ENCODE data around the gene LRP8.
A peak's percentile ranks its signal among the peaks of the same experiment; 100 is the strongest.
"Not testable (repeated sequence)": the region's sequence is repeated elsewhere in the genome, so short reads cannot be mapped to it uniquely, and the experiment has no call there.

Gene LRP8

DNA sequence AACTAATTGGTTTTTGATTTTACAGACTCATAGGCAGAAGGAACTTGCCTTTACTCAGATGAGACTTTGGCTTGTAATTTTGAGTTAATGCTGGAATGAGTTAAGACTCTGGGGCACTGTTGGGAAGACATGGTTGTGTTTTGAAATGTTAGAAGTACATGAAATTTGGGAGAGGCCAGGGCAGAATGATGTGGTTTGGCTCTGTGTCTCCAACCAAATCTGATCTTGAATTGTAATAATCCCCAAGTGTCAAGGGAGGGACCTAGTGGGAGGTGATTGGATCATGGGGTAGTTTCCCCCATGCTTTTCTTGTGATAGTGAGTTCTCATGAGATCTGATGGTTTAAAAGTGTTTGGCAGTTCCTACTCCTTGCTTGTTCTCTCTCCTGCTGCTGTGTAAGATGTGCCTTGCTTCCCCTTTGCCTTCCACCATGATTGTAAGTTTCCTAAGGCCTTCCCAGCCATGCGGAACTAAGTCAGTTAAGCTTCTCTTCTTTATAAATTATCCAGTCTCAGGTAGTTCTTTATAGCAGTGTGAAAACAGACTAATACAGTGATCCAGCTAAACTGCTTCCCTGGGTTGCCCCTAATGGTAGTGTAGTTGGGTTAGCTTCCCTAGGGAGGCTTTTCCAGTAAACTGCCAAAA lies 121.0 kb downstream of the LRP8 start:
- no peak for DNase-seq

DNA sequence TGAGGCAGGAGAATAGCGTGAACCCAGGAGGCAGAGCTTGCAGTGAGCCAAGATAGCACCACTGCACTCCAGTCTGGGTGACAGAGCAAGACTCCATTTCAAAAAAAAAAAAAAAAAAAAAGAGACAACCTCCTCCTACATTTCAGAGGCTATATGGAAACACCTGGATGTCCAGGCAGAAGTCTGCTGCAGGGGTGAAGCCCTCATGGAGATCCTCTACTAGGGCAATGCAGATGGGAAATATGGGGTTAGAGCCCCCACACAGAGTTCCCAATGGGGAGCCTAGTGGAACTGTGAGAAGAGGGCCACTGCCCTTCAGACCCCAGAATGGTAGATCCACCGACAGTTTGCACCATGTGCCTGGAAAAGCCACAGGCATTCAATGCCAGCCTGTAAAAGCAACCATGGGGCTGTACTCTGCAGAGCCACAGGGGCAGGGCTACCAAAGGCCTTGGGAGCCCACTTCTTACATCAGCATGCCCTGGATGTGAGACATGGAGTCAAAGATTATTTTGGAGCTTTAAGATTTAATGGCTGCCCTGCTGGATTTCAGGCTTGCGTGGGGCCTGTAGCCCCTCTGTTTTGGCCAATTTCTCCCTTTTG lies 121.7 kb downstream of the LRP8 start:
- not testable (repeated sequence) for DNase-seq

DNA sequence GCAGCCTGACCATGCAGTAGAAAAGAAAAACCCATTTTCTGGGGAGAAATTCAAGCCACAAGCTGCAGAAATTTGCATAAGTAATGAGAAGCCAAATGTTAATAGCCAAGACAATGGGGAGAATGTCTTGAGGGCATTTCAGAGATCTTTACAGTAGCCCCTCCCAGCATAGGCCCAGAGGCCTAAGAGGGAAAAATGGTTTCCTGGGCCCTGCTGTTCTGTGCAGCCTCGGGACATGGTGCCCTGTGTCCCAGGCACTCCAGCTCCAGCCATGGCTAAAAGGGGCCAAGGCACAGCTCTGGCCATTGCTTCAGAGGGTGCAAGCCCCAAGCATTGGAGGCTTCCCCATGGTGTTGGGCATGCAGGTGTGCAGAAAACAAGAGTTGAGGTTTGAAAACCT lies 122.4 kb downstream of the LRP8 start:
- DNase-seq = not testable (repeated sequence)

DNA sequence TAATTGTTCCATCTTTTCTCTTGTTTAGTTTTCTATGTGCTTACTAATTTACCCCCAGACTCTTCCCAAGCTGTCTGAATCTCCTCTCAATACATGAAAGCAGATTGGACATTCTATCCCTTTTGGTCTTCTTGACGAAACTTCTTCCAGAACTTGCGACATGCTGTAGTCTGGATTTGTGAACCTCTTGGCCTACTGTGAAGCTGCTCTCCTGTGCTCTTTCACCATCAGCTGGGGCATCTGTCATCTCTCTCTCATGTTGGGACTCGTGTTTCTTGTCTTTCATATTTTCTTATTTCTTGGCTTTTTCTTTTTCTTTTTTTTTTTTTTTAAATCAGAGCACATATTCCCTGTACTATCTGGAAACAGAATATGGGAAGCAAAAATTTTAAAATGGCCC lies 124.4 kb downstream of the LRP8 start:
- no peak for DNase-seq

DNA sequence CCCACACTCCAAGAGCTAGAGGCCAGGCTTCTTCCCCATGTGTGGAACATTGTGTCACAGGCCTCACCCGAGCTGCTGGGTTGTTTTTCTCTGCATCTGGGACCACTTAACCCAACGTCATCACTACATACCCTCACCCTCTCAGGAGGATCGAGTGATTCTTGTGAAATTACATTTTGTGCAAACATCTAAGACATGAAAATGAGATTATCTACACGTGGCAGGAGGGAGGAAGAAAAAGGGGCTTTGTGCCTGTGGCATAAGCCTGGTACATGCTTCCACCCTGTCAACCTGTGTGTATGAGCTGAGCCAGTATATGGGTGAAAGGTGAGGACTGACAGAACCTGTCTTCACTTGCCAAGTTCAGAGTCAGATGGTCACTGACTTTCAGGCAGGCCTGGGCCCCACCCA lies 129.6 kb downstream of the LRP8 start:
- no peak for DNase-seq

DNA sequence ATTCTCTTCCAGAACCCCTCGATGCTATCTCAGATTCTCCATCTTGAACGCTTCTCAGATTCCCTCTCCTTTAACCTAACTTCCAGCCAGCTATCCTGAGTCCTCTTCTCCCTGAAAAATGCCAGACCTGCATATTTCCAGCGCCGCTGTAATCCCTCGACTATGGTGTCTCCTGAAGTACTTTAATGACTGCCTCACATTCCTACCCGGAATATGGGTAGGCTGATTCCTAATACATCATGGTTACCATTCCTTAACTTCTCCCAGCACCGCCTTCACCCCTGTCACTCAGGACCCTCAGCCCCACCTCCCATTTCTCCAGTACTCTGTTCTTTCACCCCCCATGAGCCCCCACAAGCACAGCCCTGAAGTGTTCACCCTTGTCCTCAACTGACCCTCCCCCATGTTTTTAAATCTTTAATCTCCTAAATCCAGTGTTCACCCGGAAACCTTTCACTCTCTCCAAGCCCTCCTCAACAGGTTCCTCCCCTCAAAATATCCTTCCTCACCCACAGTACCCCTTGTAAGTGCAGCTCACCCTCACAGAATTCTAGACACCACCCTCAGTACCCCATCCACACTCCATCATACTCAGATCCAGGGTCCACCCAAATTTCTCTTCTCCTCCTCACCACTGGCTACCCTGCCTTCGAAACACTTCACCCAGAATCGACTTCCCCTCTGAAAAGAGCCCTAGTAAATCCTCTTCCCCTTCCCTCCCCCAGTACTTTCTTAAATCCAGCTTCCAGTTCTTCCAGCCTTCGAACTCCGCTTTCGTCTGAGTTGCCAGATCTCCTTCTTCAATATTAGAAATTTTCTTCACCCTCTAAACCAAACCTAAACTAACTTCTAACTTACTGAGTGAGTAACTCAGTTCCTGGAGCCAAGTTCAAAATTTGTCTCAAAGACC lies 130.3 kb downstream of the LRP8 start:
- no peak for DNase-seq

DNA sequence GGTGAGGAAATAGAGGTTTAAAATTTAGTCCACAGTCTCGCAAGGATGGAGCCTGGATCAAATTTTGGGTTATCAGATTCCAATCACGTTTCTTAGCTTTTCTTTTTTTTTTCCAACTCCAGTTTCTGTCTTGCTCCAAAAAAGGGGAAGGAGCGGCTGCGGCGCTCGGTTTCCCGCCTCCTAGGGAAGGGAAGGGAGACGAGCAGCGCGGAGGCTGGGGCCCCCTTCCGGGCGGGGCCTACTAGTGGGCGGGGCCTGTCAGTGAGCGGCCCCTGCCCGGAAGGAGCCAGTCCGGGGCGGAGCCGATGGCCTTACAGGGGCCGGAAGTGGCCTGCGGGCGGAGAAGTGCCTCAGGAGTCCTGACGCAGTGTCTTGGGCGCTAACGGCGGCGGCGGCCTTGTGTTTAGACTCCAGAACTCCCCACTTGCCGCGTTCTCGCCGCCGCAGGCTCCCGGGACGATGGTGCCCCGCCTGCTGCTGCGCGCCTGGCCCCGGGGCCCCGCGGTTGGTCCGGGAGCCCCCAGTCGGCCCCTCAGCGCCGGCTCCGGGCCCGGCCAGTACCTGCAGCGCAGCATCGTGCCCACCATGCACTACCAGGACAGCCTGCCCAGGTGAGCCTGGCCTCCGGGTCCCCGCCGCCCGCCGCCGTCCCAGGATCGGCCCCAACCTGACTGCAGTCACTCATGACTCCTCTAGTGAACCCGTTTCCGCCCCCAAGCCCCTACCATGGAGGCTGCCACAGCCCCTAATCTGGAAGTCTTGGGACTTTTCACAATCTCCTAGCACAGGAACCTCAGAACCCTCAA lies 131.2 kb downstream of the LRP8 start, which contains the start of gene CPT2:
TSS of gene CPT2 (plus strand) at position 340 of the 806 bp plus-strand sequence. CDS start at position 460, 120 bp downstream.
- peak; percentile 93 to 94 for DNase-seq

DNA sequence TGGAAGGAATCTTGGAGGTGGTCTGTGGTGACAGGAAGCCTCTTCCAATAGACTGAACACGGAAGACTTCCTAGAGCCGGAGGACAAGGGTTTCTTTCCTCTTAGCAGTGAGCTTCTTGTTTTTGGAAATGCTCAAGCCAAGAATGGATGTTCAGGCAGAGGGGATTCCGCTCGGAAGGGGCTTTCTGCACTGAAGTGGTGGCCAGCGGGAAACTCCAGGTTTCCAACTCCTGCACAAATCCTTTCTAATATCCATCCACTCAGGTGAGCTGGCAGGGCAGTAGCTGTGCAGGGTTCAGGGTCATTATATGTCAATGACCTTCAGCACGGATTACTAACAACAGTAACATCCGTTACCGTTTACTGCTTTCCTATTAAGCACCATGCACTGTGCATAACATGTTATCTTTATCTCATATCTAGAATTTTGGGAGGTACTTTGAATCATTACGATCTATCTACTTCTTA lies 131.8 kb downstream of the LRP8 start:
- no peak for DNase-seq

DNA sequence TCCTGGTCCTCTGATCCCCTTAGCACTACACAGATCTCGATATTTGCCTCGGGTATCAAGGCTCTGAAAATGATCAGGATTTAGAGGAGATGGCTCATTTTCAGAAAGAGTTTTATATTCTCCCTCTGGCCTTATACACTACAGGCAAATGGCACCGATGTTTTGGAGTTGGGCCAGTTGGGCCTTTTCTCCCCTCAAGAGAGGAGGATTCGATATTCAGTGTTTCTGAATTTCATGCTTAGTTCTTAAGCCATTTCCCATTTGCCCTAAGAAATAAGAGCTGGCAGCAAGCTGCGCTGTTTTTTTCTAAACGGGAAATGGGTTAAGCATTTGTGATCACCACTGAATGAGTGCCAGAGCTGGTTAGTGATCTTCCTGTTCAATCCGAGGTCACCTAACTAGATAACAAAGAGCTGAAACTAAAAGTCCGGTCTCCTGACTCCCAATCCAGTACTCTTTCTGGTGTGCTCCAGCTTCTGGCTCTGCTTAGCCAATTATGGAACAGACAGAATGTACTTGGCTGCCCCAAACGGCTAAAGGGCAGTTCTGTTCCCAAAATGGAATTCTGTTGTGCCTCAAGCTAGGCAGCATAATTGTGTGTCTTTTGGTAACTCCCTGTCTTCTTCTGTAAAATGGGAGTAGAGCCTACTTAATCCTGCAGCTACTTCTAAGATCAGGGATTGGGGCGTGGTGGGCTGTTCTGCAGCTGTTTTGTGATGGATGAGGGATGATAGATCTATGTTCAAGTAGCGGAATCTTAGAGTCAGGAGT lies 132.4 kb downstream of the LRP8 start:
- DNase-seq = no peak
